SK-N-SH treated with all-trans-retinoic acid at 6 μM for 48 hours (cell line): ENCODE data around the gene PPFIA1.

Experiments used
- ATAC-seq: fragments of 200-7000 bp; cut with Tn5 transposase; 3 replicates; pipeline ENCODE4 v1.9.1; 2020; ENCODE audit warnings: mild to moderate bottlenecking, moderate library complexity
- ARNTL ChIP-seq: fragments of 450-650 bp; formaldehyde crosslinking; IDR thresholded peaks from 2 replicates; pipeline ENCODE4 v1.5.0; 2020; ENCODE audit warnings: low read depth, mild to moderate bottlenecking, moderate library complexity, borderline replicate concordance
- BACH2 ChIP-seq: fragments of 250-450 bp; sonication (Bioruptor Pico); IDR thresholded peaks from 2 replicates; pipeline ENCODE4 v1.9.0; 2021; ENCODE audit warnings: mild to moderate bottlenecking, borderline replicate concordance
- CSDC2 ChIP-seq: fragments of 250-450 bp; sonication (Bioruptor Pico); IDR thresholded peaks from 2 replicates; pipeline ENCODE4 v1.5.0; 2020; ENCODE audit warnings: mild to moderate bottlenecking, moderate library complexity
- ESRRG ChIP-seq: fragments of 250-450 bp; sonication (Bioruptor Pico); IDR thresholded peaks from 2 replicates; pipeline ENCODE4 v1.6.1; 2021; ENCODE audit warnings: mild to moderate bottlenecking
- GLIS3 ChIP-seq: fragments of 250-450 bp; sonication (Bioruptor Pico); IDR thresholded peaks from 2 replicates; pipeline ENCODE4 v1.5.0; 2020; ENCODE audit warnings: mild to moderate bottlenecking, moderate library complexity
- ISL1 ChIP-seq: fragments of 250-450 bp; sonication (Bioruptor Pico); IDR thresholded peaks from 2 replicates; pipeline ENCODE4 v2.1.2; 2022; ENCODE audit warnings: mild to moderate bottlenecking, moderate library complexity
- OSR1 ChIP-seq: fragments of 250-450 bp; sonication (Bioruptor Pico); IDR thresholded peaks from 2 replicates; pipeline ENCODE4 v1.8.0; 2022; ENCODE audit warnings: moderate library complexity, mild to moderate bottlenecking, inconsistent platforms
- PPARA ChIP-seq: fragments of 250-450 bp; sonication (Bioruptor Pico); IDR thresholded peaks from 2 replicates; pipeline ENCODE4 v1.5.0; 2020; ENCODE audit warnings: mild to moderate bottlenecking, borderline replicate concordance
- RARB ChIP-seq: fragments of 250-450 bp; sonication (Bioruptor Pico); IDR thresholded peaks from 2 replicates; pipeline ENCODE4 v1.8.0; 2021; ENCODE audit warnings: mild to moderate bottlenecking, moderate library complexity
- SNAI2 ChIP-seq: fragments of 250-450 bp; sonication (Bioruptor Pico); IDR thresholded peaks from 2 replicates; pipeline ENCODE4 v1.5.0; 2020; ENCODE audit warnings: mild to moderate bottlenecking, moderate library complexity
- TCF4 ChIP-seq: fragments of 250-450 bp; sonication (Bioruptor Pico); IDR thresholded peaks from 2 replicates; pipeline ENCODE4 v1.8.0; 2021; ENCODE audit warnings: mild to moderate bottlenecking, moderate library complexity, borderline replicate concordance
- TOX ChIP-seq: fragments of 250-450 bp; sonication (Bioruptor Pico); IDR thresholded peaks from 2 replicates; pipeline ENCODE4 v1.8.0; 2021; ENCODE audit warnings: mild to moderate bottlenecking, moderate library complexity, borderline replicate concordance
- ZC3H10 ChIP-seq: fragments of 250-450 bp; sonication (Bioruptor Pico); IDR thresholded peaks from 2 replicates; pipeline ENCODE4 v1.5.1; 2021; ENCODE audit warnings: mild to moderate bottlenecking, moderate library complexity
- ZFP3 ChIP-seq: fragments of 250-450 bp; sonication (Bioruptor Pico); IDR thresholded peaks from 2 replicates; pipeline ENCODE4 v1.5.0; 2020; ENCODE audit warnings: mild to moderate bottlenecking, moderate library complexity
- ZFP30 ChIP-seq: fragments of 450-650 bp; formaldehyde crosslinking; IDR thresholded peaks from 2 replicates; pipeline ENCODE4 v1.5.0; 2022; ENCODE audit warnings: mild to moderate bottlenecking, moderate library complexity
- ZNF565 ChIP-seq: fragments of 450-650 bp; formaldehyde crosslinking; conservative IDR thresholded peaks from 2 replicates; pipeline ENCODE4 v1.5.0; 2020; ENCODE audit warnings: low read depth, mild to moderate bottlenecking, moderate library complexity
- ZNF70 ChIP-seq: fragments of 450-650 bp; formaldehyde crosslinking; IDR thresholded peaks from 2 replicates; pipeline ENCODE4 v1.5.0; 2020; ENCODE audit warnings: mild to moderate bottlenecking, moderate library complexity
- ZNF8 ChIP-seq: fragments of 450-650 bp; formaldehyde crosslinking; IDR thresholded peaks from 2 replicates; pipeline ENCODE4 v1.5.0; 2020; ENCODE audit warnings: mild to moderate bottlenecking, moderate library complexity
- TF ChIP-seq, protein P1 (sequence below): fragments of 250-450 bp; sonication (Bioruptor Pico); IDR thresholded peaks from 2 replicates; pipeline ENCODE4 v1.5.0; 2020; ENCODE audit warnings: mild to moderate bottlenecking, moderate library complexity
- TF ChIP-seq, protein P2 (sequence below): fragments of 250-450 bp; sonication (Bioruptor Pico); IDR thresholded peaks from 2 replicates; pipeline ENCODE4 v1.5.1; 2021; ENCODE audit warnings: mild to moderate bottlenecking, moderate library complexity
- TF ChIP-seq, protein P3 (sequence below): fragments of 250-450 bp; sonication (Bioruptor Pico); IDR thresholded peaks from 2 replicates; pipeline ENCODE4 v1.8.0; 2021; ENCODE audit warnings: low read depth, mild to moderate bottlenecking, moderate library complexity, borderline replicate concordance
- TF ChIP-seq, protein P4 (sequence below): fragments of 250-450 bp; sonication (Bioruptor Pico); IDR thresholded peaks from 2 replicates; pipeline ENCODE4 v1.5.1; 2020; ENCODE audit warnings: low read depth, mild to moderate bottlenecking, moderate library complexity

Gene PPFIA1

DNA sequence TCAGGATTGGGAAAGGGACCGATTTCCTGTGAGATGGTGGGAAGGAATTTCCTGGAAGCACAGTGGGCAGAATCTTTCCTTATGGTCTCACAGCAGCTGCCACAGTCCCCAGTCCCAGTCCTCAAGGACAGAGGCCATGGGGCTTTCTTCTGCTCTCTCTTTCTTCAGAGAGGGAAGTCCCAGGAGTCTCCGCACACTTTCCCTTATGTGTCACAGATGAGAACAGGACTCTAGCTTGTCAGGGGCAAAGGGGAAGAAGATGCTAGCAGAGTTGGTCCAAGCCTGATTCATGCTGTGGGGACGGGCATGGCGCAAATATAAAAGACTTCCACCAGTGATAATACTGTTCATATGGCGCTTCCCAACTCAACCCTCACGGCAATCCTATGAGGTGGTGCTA, 7.5 kb upstream of the PPFIA1 start:
- ATAC-seq = no peak
- TF ChIP-seq CSDC2 (CRISPR knock-in tag) = no peak
- no peak for TF ChIP-seq GLIS3 (CRISPR knock-in tag)
- no peak for TF ChIP-seq RARB (CRISPR knock-in tag)
- no peak for TF ChIP-seq TOX (CRISPR knock-in tag)
- TF ChIP-seq ZFP3 (CRISPR knock-in tag) = no peak
- TF ChIP-seq SNAI2 (CRISPR knock-in tag) = no peak
- no peak for TF ChIP-seq ZNF70 (CRISPR knock-in tag)
- TF ChIP-seq, protein P1, sequence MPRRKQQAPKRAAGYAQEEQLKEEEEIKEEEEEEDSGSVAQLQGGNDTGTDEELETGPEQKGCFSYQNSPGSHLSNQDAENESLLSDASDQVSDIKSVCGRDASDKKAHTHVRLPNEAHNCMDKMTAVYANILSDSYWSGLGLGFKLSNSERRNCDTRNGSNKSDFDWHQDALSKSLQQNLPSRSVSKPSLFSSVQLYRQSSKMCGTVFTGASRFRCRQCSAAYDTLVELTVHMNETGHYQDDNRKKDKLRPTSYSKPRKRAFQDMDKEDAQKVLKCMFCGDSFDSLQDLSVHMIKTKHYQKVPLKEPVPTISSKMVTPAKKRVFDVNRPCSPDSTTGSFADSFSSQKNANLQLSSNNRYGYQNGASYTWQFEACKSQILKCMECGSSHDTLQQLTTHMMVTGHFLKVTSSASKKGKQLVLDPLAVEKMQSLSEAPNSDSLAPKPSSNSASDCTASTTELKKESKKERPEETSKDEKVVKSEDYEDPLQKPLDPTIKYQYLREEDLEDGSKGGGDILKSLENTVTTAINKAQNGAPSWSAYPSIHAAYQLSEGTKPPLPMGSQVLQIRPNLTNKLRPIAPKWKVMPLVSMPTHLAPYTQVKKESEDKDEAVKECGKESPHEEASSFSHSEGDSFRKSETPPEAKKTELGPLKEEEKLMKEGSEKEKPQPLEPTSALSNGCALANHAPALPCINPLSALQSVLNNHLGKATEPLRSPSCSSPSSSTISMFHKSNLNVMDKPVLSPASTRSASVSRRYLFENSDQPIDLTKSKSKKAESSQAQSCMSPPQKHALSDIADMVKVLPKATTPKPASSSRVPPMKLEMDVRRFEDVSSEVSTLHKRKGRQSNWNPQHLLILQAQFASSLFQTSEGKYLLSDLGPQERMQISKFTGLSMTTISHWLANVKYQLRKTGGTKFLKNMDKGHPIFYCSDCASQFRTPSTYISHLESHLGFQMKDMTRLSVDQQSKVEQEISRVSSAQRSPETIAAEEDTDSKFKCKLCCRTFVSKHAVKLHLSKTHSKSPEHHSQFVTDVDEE (CRISPR knock-in tag) = no peak
- TF ChIP-seq BACH2 (CRISPR knock-in tag) = no peak
- TF ChIP-seq PPARA = no peak
- no peak for TF ChIP-seq ZNF8 (CRISPR knock-in tag)
- no peak for TF ChIP-seq ZNF565 (CRISPR knock-in tag)
- no peak for TF ChIP-seq OSR1 (CRISPR knock-in tag)
- TF ChIP-seq, protein P2, sequence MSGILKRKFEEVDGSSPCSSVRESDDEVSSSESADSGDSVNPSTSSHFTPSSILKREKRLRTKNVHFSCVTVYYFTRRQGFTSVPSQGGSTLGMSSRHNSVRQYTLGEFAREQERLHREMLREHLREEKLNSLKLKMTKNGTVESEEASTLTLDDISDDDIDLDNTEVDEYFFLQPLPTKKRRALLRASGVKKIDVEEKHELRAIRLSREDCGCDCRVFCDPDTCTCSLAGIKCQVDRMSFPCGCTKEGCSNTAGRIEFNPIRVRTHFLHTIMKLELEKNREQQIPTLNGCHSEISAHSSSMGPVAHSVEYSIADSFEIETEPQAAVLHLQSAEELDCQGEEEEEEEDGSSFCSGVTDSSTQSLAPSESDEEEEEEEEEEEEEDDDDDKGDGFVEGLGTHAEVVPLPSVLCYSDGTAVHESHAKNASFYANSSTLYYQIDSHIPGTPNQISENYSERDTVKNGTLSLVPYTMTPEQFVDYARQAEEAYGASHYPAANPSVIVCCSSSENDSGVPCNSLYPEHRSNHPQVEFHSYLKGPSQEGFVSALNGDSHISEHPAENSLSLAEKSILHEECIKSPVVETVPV (CRISPR knock-in tag) = no peak
- TF ChIP-seq TCF4 (CRISPR knock-in tag) = no peak
- TF ChIP-seq, protein P3, sequence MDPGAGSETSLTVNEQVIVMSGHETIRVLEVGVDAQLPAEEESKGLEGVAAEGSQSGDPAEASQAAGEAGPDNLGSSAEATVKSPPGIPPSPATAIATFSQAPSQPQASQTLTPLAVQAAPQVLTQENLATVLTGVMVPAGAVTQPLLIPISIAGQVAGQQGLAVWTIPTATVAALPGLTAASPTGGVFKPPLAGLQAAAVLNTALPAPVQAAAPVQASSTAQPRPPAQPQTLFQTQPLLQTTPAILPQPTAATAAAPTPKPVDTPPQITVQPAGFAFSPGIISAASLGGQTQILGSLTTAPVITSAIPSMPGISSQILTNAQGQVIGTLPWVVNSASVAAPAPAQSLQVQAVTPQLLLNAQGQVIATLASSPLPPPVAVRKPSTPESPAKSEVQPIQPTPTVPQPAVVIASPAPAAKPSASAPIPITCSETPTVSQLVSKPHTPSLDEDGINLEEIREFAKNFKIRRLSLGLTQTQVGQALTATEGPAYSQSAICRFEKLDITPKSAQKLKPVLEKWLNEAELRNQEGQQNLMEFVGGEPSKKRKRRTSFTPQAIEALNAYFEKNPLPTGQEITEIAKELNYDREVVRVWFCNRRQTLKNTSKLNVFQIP (CRISPR knock-in tag) = no peak
- TF ChIP-seq ZC3H10 = no peak

DNA sequence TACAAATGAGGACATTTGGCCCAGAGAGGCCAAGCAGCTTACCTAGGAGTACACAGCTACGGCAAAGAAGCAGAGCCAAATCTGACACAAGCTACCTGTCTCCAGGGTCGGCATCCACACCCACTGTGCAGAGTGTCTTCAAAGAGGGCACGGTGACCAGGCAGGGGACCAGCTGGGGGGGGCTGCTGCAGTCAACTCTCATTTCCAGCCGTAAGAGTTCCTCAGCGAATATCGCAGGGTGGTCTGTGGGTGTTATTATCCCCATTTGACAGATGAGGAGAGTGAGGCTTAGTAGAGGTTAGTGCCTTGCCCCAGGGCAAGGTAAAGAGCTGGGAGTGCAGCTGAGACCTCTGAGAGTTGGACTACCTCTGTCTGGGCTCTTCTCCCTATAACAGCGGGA, 7.1 kb upstream of the PPFIA1 start:
- no peak for ATAC-seq
- TF ChIP-seq, protein P3 (CRISPR knock-in tag) = no peak
- TF ChIP-seq TOX (CRISPR knock-in tag) = no peak
- TF ChIP-seq ESRRG (CRISPR knock-in tag) = no peak
- TF ChIP-seq ISL1 = no peak
- TF ChIP-seq, protein P4, sequence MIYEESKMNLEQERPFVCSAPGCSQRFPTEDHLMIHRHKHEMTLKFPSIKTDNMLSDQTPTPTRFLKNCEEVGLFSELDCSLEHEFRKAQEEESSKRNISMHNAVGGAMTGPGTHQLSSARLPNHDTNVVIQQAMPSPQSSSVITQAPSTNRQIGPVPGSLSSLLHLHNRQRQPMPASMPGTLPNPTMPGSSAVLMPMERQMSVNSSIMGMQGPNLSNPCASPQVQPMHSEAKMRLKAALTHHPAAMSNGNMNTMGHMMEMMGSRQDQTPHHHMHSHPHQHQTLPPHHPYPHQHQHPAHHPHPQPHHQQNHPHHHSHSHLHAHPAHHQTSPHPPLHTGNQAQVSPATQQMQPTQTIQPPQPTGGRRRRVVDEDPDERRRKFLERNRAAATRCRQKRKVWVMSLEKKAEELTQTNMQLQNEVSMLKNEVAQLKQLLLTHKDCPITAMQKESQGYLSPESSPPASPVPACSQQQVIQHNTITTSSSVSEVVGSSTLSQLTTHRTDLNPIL = no peak
- TF ChIP-seq CSDC2 (CRISPR knock-in tag) = no peak
- TF ChIP-seq ZFP30 (CRISPR knock-in tag) = no peak
- no peak for TF ChIP-seq ZNF565 (CRISPR knock-in tag)

DNA sequence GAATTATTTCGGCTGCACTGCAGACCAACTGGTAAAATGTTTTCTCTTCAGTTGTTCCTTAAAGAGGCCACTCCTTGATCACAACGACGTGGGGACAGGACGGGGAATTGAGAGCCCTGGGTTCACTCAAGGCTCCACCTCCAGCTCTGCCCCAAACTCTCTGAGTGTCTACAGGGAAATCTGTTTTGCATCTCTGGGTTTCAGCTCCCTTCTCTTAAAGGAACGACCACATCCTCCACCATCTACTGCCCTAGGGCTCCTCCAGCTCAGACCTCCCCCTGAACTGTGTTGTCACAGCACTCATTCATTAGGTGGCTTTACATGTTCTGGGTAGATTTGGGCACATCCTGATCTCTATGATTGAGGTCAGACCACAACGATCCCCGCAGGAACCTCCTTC, 5.1 kb upstream of the PPFIA1 start:
- no peak for ATAC-seq
- TF ChIP-seq ISL1 = no peak
- no peak for TF ChIP-seq SNAI2 (CRISPR knock-in tag)
- TF ChIP-seq ZNF8 (CRISPR knock-in tag) = no peak
- TF ChIP-seq ZC3H10 = no peak
- TF ChIP-seq, protein P2 (CRISPR knock-in tag) = no peak
- no peak for TF ChIP-seq RARB (CRISPR knock-in tag)
- no peak for TF ChIP-seq ZNF565 (CRISPR knock-in tag)
- no peak for TF ChIP-seq ARNTL (CRISPR knock-in tag)
- TF ChIP-seq BACH2 (CRISPR knock-in tag) = no peak
- no peak for TF ChIP-seq CSDC2 (CRISPR knock-in tag)
- no peak for TF ChIP-seq ZFP30 (CRISPR knock-in tag)
- TF ChIP-seq, protein P1 (CRISPR knock-in tag) = no peak
- TF ChIP-seq, protein P4 = no peak
- TF ChIP-seq ESRRG (CRISPR knock-in tag) = no peak
- no peak for TF ChIP-seq ZNF70 (CRISPR knock-in tag)
- no peak for TF ChIP-seq ZFP3 (CRISPR knock-in tag)
- TF ChIP-seq PPARA = no peak
